ENCODE results near the gene CEMIP2.

DNA sequence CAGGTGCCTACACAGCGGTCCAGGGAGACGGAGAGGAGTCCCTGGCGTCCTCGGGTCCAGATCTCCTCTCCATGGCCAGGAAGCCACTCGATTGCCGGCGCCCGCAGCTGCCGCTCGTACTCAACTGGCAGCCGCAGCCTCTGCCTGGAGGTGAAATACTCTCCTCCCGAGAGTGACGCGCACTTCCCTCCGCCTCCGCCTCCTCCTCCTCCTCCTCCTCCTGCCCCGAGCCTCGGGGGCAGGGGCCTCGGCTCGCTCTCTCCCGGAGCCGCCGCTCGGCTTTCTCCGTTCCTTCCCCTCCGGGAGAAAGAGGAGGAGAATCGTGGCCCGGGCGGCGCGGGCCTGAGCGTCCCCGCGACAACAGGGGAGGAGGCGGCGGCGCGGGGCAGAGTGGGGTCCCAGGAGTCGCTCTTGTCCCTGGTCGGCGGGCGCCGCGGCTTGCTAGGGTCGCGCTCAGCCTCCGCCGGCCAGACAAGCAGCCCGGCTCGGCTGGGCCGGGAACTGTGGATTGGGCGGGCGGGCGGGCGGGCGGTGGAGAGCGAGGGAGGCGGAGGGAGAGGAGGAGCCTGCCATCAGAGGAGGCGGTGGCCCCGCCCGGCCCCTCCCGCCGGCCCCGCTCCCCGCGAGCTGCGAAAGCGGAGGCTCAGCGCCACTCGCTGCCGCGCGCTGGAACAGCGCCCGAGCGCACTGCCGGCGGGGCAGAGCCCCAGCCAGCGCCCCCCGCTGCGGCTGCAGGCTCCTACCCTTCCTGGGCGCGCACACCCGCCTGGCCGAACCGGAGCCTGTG is at the start of gene CEMIP2:
- TF ChIP-seq, protein P1, sequence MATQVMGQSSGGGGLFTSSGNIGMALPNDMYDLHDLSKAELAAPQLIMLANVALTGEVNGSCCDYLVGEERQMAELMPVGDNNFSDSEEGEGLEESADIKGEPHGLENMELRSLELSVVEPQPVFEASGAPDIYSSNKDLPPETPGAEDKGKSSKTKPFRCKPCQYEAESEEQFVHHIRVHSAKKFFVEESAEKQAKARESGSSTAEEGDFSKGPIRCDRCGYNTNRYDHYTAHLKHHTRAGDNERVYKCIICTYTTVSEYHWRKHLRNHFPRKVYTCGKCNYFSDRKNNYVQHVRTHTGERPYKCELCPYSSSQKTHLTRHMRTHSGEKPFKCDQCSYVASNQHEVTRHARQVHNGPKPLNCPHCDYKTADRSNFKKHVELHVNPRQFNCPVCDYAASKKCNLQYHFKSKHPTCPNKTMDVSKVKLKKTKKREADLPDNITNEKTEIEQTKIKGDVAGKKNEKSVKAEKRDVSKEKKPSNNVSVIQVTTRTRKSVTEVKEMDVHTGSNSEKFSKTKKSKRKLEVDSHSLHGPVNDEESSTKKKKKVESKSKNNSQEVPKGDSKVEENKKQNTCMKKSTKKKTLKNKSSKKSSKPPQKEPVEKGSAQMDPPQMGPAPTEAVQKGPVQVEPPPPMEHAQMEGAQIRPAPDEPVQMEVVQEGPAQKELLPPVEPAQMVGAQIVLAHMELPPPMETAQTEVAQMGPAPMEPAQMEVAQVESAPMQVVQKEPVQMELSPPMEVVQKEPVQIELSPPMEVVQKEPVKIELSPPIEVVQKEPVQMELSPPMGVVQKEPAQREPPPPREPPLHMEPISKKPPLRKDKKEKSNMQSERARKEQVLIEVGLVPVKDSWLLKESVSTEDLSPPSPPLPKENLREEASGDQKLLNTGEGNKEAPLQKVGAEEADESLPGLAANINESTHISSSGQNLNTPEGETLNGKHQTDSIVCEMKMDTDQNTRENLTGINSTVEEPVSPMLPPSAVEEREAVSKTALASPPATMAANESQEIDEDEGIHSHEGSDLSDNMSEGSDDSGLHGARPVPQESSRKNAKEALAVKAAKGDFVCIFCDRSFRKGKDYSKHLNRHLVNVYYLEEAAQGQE (IDR thresholded peaks at IDR 0.05; ENCODE audit: low read depth, low read length), result no peak
- TF ChIP-seq EZH2phosphoT487 (IDR thresholded peaks at IDR 0.05; ENCODE audit: borderline replicate concordance, low read depth) (no peak), GABPA (IDR thresholded peaks at IDR 0.05; ENCODE audit: low read depth) (no peak), POLR2AphosphoS5 (IDR thresholded peaks at IDR 0.05; ENCODE audit: low read depth, low read length) (peak; percentile 81), EP300 (IDR thresholded peaks at IDR 0.05; ENCODE audit: borderline replicate concordance in 1 of 2, low read depth in 1 of 2, low read length in 1 of 2) (no peak), TEAD4 (IDR thresholded peaks at IDR 0.05; ENCODE audit: borderline replicate concordance, insufficient read depth) (no peak), NFIC (IDR thresholded peaks at IDR 0.05; ENCODE audit: borderline replicate concordance) (no peak), YY1 (IDR thresholded peaks at IDR 0.05; ENCODE audit: low read depth) (no peak), SMC3 (IDR thresholded peaks at IDR 0.05; ENCODE audit: low read depth, low read length) (peak; percentile 31; the same call in 1 of the 2 replicates), RAD21 (IDR thresholded peaks at IDR 0.05; ENCODE audit: low read length) (peak; percentile 52)
- TF ChIP-seq, protein P2, sequence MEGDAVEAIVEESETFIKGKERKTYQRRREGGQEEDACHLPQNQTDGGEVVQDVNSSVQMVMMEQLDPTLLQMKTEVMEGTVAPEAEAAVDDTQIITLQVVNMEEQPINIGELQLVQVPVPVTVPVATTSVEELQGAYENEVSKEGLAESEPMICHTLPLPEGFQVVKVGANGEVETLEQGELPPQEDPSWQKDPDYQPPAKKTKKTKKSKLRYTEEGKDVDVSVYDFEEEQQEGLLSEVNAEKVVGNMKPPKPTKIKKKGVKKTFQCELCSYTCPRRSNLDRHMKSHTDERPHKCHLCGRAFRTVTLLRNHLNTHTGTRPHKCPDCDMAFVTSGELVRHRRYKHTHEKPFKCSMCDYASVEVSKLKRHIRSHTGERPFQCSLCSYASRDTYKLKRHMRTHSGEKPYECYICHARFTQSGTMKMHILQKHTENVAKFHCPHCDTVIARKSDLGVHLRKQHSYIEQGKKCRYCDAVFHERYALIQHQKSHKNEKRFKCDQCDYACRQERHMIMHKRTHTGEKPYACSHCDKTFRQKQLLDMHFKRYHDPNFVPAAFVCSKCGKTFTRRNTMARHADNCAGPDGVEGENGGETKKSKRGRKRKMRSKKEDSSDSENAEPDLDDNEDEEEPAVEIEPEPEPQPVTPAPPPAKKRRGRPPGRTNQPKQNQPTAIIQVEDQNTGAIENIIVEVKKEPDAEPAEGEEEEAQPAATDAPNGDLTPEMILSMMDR (IDR thresholded peaks at IDR 0.05), result peak; percentile 49
